Suprapubic skin (tissue), 4 donors: ENCODE results near the gene KLK14.

ENCODE experiments used
- CTCF ChIP-seq, 2 donors: fragments of 200-600 bp in 1 of 2; fragments of 450-650 bp in 1 of 2; sonication (generic) in 1 of 2; IDR thresholded peaks; one replicate each; pipeline ENCODE4 v1.5.1; 2016 to 2019; ENCODE audit warnings: antibody characterized with exemption in 2 of 2, mild to moderate bottlenecking in 1 of 2, moderate library complexity in 1 of 2
- EP300 ChIP-seq: sonication (generic); formaldehyde crosslinking; IDR thresholded peaks from one replicate; pipeline ENCODE4 v1.6.1; 2017; ENCODE audit warnings: antibody characterized with exemption
- POLR2A ChIP-seq, 2 donors: fragments of 450-650 bp; IDR thresholded peaks; one replicate each; pipeline ENCODE4 v1.6.1; 2017; ENCODE audit warnings: antibody characterized with exemption in 2 of 2, mild to moderate bottlenecking in 2 of 2, moderate library complexity in 2 of 2
- POLR2AphosphoS5 ChIP-seq, 3 donors: sonication (generic); formaldehyde crosslinking; IDR thresholded peaks; one replicate each; pipeline ENCODE4 v1.6.1; 2017; ENCODE audit warnings: antibody characterized with exemption in 3 of 3

- TF ChIP-seq CTCF (IDR thresholded peaks at IDR 0.05) (no peak), POLR2AphosphoS5 (IDR thresholded peaks at IDR 0.05) (no peak), POLR2A (IDR thresholded peaks at IDR 0.05) (no peak), EP300 (no peak)
Measured at GRCh38 chr19:51047031-51047335, 35.7 kb downstream of the KLK14 start.
